ENCODE measurements around the gene S100A1. TPM values are rescaled to one million over a fixed set of nuclear protein-coding genes. Genes with fewer than 3 reads are reported as not detected.
A peak's percentile ranks its signal among the peaks of the same experiment; 100 is the strongest.

S100A1 gene
- total RNA-seq, 1 experiment from 2014 or later: 0.46 TPM

DNA sequence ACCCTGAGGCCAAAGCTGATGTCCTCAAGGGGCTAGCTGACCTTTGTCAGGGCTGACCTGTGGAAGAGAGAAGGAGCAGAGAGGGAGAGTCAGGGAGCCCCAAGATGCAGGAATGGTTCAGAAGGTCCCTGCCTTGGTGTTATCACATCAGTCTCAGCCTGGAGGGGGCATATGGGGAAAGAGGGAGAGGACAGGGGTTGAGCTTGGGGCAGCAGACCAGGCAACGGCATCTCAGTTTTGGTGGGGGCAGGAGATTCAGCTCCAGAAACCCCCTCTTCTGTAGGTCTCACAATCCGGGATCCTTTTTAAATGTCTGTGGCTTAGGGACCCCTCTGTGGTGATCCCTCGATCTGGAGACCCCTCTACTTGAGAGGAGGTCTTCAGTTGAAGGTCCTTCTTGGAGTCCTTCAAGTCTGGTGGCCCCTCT, 1.7 kb upstream of the S100A1 start:
- H3K79me2 ChIP-seq (ENCODE audit: low read depth): peaks cover 36% of the 10 kb centered on the region
- ChIA-PET CTCF (interaction anchor here (0.8 to 1.9 kb wide), 9 partner anchors 10 to 111 kb away, joined by 3 to 19 read pairs (median 6); partner anchors contain the start of genes S100A14 and S100A16), POLR2A (ENCODE audit: unreplicated experiment) (interaction anchor here (0.6 to 2.4 kb wide), 6 partner anchors 11 to 211 kb away, joined by 6 to 32 read pairs (median 14); partner anchors contain the start of genes S100A14 and S100A16)
- H3K27ac ChIP-seq: peak overlapping the region; percentile 88
- peak overlapping the region; percentile 74 for H2AFZ ChIP-seq
- BruUV-seq (replicated peaks): no TSS peak
- peaks cover 21% of the 10 kb centered on the region; the same call in 1 of the 2 replicates for H3K36me3 ChIP-seq (ENCODE audit: low read depth)
- H3K4me1 ChIP-seq (replicated peaks; ENCODE audit: insufficient read depth): peaks cover 31% of the 10 kb centered on the region
- H4K20me1 ChIP-seq (ENCODE audit: insufficient read depth): no peaks in the 10 kb centered on the region
- no peak for DNase-seq
- intact Hi-C loops (cut with micrococcal nuclease; ENCODE audit: unreplicated experiment): loop anchor here (2.0 kb wide), 2 partner anchors 94 to 116 kb away; no protein-coding TSS in a partner anchor
- no peak for TF ChIP-seq EZH2 (IDR thresholded peaks at IDR 0.05; ENCODE audit: low read depth)
- TF ChIP-seq, protein P1, sequence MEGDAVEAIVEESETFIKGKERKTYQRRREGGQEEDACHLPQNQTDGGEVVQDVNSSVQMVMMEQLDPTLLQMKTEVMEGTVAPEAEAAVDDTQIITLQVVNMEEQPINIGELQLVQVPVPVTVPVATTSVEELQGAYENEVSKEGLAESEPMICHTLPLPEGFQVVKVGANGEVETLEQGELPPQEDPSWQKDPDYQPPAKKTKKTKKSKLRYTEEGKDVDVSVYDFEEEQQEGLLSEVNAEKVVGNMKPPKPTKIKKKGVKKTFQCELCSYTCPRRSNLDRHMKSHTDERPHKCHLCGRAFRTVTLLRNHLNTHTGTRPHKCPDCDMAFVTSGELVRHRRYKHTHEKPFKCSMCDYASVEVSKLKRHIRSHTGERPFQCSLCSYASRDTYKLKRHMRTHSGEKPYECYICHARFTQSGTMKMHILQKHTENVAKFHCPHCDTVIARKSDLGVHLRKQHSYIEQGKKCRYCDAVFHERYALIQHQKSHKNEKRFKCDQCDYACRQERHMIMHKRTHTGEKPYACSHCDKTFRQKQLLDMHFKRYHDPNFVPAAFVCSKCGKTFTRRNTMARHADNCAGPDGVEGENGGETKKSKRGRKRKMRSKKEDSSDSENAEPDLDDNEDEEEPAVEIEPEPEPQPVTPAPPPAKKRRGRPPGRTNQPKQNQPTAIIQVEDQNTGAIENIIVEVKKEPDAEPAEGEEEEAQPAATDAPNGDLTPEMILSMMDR (conservative IDR thresholded peaks at IDR 0.05): no peak
- H3K4me2 ChIP-seq: peak overlapping the region; percentile 100
- no peaks in the 10 kb centered on the region for H3K9me2 ChIP-seq (ENCODE audit: insufficient read depth)
- no peaks in the 10 kb centered on the region for H3K9me3 ChIP-seq (ENCODE audit: insufficient read depth, low read depth)
- H3F3A ChIP-seq (ENCODE audit: insufficient read depth, low read depth): peaks cover 17% of the 10 kb centered on the region
- no peaks in the 10 kb centered on the region for H3K27me3 ChIP-seq (ENCODE audit: insufficient read depth, low read depth)
- H3K4me3 ChIP-seq: peak overlapping the region; percentile 69

DNA sequence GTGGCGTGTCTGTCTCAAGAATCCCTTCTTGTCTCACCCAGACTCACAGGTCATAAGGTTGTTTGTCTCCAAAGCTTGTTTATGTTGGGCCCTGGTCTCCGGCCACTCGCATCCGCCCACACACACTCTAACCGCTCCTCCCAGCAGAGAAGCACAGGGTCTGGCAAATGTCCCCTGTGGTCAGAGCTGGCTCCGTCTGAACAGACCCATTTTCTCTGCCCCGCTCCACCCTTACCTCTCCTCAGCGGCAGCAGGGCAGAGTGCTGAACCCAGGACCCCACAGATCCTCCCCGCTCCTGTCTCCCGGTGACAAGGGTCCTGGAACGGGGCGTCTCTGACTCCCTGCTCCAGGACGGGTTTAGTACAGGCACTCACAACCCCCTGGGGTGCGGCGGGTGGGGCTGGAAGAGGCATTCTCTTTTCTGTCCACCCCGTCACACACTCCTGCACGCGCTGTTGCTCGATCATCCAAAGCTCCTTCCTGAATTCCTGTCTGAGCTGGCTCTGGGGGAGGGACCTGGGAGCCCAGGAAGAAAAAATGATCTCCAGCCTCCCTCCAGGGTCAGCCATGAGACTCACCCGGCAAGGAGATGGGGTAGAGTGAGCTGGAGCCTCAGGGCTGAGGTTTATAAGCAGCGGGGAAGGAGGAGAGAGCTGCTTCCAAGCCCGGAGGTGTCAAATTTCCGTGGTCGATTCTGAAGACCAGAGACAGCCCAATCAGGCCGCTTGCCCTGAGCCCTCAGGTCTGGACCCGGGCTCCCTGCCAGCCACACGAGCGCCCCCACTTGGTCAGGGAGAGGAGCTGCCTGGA, 1.1 kb upstream of the S100A1 start, which contains the start of gene S100A13:
S100A13 (minus strand) TSS at position 602 of the 811 bp plus-strand sequence. CDS start 1,033 bp downstream, outside the sequence.
- Histone ChIP-seq H3K9me2 (ENCODE audit: insufficient read depth) (no peaks in the 10 kb centered on the region), H2AFZ (peak within 1 kb of the TSS; percentile 74), H3K27ac (peak within 1 kb of the TSS; percentile 88), H3K4me2 (peak within 1 kb of the TSS; percentile 100), H3K4me3 (peak within 1 kb of the TSS; percentile 69), H3K36me3 (ENCODE audit: low read depth) (peaks cover 19% of the 10 kb centered on the region; the same call in 1 of the 2 replicates), H3K27me3 (ENCODE audit: insufficient read depth, low read depth) (no peaks in the 10 kb centered on the region), H3K9me3 (ENCODE audit: insufficient read depth, low read depth) (no peaks in the 10 kb centered on the region), H3F3A (ENCODE audit: insufficient read depth, low read depth) (peaks cover 17% of the 10 kb centered on the region), H4K20me1 (ENCODE audit: insufficient read depth) (no peaks in the 10 kb centered on the region), H3K79me2 (ENCODE audit: low read depth) (peaks cover 36% of the 10 kb centered on the region), H3K4me1 (replicated peaks; ENCODE audit: insufficient read depth) (peaks cover 31% of the 10 kb centered on the region)
- intact Hi-C loops (cut with micrococcal nuclease; ENCODE audit: unreplicated experiment): loop anchor here (1.0 to 2.0 kb wide), 4 partner anchors 19 to 116 kb away; no protein-coding TSS in a partner anchor
- ChIA-PET POLR2A (ENCODE audit: unreplicated experiment) (interaction anchor here (0.6 to 2.4 kb wide), 11 partner anchors 12 to 336 kb away, joined by 3 to 32 read pairs (median 6); partner anchors contain the start of genes S100A14, S100A16 and SLC39A1), CTCF (interaction anchor here (0.5 to 1.9 kb wide), 16 partner anchors 8 to 375 kb away, joined by 3 to 19 read pairs (median 6); partner anchors contain the start of genes S100A14 and S100A16)
- TF ChIP-seq, protein P1 (conservative IDR thresholded peaks at IDR 0.05): no peak; the same call in 1 of the 2 replicates
- TF ChIP-seq EZH2 (IDR thresholded peaks at IDR 0.05; ENCODE audit: low read depth): no peak
- BruUV-seq (replicated peaks): TSS peak; percentile 65
- peak; percentile 91 to 95 for DNase-seq

DNA sequence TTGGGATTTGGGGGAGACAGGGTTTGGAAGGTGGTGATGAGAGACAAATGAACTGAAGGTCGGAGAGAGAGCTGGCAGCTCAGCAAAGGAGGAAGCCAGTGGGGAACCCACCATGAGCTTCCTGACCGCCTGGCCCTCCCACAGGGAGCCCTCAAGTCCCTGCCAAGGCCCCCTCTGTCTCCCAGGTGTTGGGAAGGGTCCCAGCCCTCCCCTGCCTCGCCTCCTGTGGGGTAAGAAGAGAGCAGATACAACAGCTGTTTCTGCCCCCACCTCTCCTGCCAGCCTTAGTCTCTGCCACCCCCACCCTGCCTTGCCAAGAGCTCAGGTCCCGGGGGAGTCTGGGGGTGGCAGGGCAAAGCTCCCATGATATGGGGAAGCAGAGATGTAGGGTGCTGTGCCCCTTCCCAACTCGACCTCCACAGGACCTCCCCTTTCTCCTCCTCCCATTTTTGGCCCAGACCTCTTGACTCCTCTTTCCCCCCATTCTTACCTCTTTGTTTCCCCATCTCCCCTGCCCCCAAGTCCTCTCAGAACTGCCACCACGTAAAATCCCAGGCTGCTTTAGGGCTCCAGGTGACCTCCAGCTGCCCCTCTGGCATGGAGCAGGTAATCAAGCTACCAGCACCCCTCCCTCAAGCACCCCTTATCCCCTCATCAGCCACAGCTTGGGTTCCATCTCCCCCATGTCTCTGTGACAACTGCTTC, 556 bp downstream of the S100A1 start:
- H3K9me2 ChIP-seq (ENCODE audit: insufficient read depth): no peaks in the 10 kb centered on the region
- no peak for DNase-seq
- H3K9me3 ChIP-seq (ENCODE audit: insufficient read depth, low read depth): no peaks in the 10 kb centered on the region
- BruUV-seq (replicated peaks): no TSS peak
- H3F3A ChIP-seq (ENCODE audit: insufficient read depth, low read depth): peaks cover 17% of the 10 kb centered on the region
- ChIA-PET POLR2A (ENCODE audit: unreplicated experiment) (interaction anchor here (2.3 kb wide), 1 partner anchor 16 kb away, joined by 32 read pairs; the partner anchor contains the start of gene S100A16), CTCF (interaction anchor here (0.6 kb wide), 1 partner anchor 663 kb away, joined by 4 read pairs; no protein-coding TSS in a partner anchor)
- H4K20me1 ChIP-seq (ENCODE audit: insufficient read depth): no peaks in the 10 kb centered on the region
- peaks cover 6% of the 10 kb centered on the region; the same call in 1 of the 2 replicates for H3K36me3 ChIP-seq (ENCODE audit: low read depth)
- peaks cover 31% of the 10 kb centered on the region for H3K79me2 ChIP-seq (ENCODE audit: low read depth)
- intact Hi-C loops (cut with micrococcal nuclease; ENCODE audit: unreplicated experiment): no loop called here
- no peaks in the 10 kb centered on the region for H3K27me3 ChIP-seq (ENCODE audit: insufficient read depth, low read depth)
- H2AFZ ChIP-seq: no peak overlapping the region
- H3K27ac ChIP-seq: no peak overlapping the region
- TF ChIP-seq, protein P1 (conservative IDR thresholded peaks at IDR 0.05): no peak
- no peak for TF ChIP-seq EZH2 (IDR thresholded peaks at IDR 0.05; ENCODE audit: low read depth)
- H3K4me1 ChIP-seq (replicated peaks; ENCODE audit: insufficient read depth): peaks cover 37% of the 10 kb centered on the region
- no peak overlapping the region for H3K4me2 ChIP-seq
- H3K4me3 ChIP-seq: no peak overlapping the region

All from PC-9 (cell line).